SJCRH30 (cell line): Measurements from ENCODE around the gene RCSD1. TPM values are rescaled to one million over a fixed set of nuclear protein-coding genes. Genes with fewer than 3 reads are reported as not detected.

ENCODE experiments used
- DNase-seq, 2 experiments: peaks; one replicate each; pipeline ENCODE4 v3.0.0-alpha.2; 2015 to 2020
- H3K27ac ChIP-seq: fragments of 250-450 bp; sonication (Bioruptor Pico); 2 replicates; pipeline ENCODE4 v1.5.1; 2020; ENCODE audit warnings: mild to moderate bottlenecking, moderate library complexity
- H3K27me3 ChIP-seq: fragments of 250-450 bp; sonication (Bioruptor Pico); 2 replicates; pipeline ENCODE4 v1.5.1; 2020; ENCODE audit warnings: mild to moderate bottlenecking, moderate library complexity
- H3K36me3 ChIP-seq: fragments of 250-450 bp; sonication (Bioruptor Pico); 2 replicates; pipeline ENCODE4 v1.5.1; 2020; ENCODE audit warnings: mild to moderate bottlenecking, moderate library complexity
- H3K4me1 ChIP-seq: fragments of 250-450 bp; sonication (Bioruptor Pico); 2 replicates; pipeline ENCODE4 v1.5.1; 2020; ENCODE audit warnings: mild to moderate bottlenecking, moderate library complexity
- H3K4me3 ChIP-seq: fragments of 250-450 bp; sonication (Bioruptor Pico); 2 replicates; pipeline ENCODE4 v1.5.1; 2020; ENCODE audit warnings: mild to moderate bottlenecking, moderate library complexity
- H3K9me3 ChIP-seq: fragments of 250-450 bp; sonication (Bioruptor Pico); replicated peaks from 2 replicates; pipeline ENCODE4 v1.5.1; 2020; ENCODE audit warnings: mild to moderate bottlenecking, moderate library complexity
- total RNA-seq: library from RNA; depleted of rRNA; stranded (reverse); fragments of >200 nt; shearing (Covaris generic); gene quantifications from 2 replicates; pipeline ENCODE4 v1.2.3, GENCODE V29; 2014

RCSD1 gene
- total RNA-seq, 1 experiment from 2014 or later: 0.16 TPM

GRCh38 chr1:167643441-167643840 is 13.4 kb downstream of the RCSD1 start:
- Histone ChIP-seq H3K4me1 (peaks cover 22% of the 10 kb centered on the region), H3K9me3 (no peaks in the 10 kb centered on the region), H3K36me3 (no peaks in the 10 kb centered on the region), H3K27me3 (no peaks in the 10 kb centered on the region), H3K4me3 (no peak overlapping the region), H3K27ac (no peak overlapping the region)
- DNase-seq: no peak

- no peak overlapping the region for H3K4me3 ChIP-seq
- peaks cover 30% of the 10 kb centered on the region for H3K4me1 ChIP-seq
- no peaks in the 10 kb centered on the region for H3K27me3 ChIP-seq
- H3K36me3 ChIP-seq: no peaks in the 10 kb centered on the region
- H3K9me3 ChIP-seq: no peaks in the 10 kb centered on the region
- H3K27ac ChIP-seq: no peak overlapping the region
- DNase-seq: no peak
Observed at GRCh38 chr1:167644551-167644950, 14.5 kb downstream of the RCSD1 start.

- DNase-seq: no peak
- Histone ChIP-seq H3K27ac (no peak overlapping the region), H3K27me3 (no peaks in the 10 kb centered on the region), H3K4me1 (peaks cover 36% of the 10 kb centered on the region), H3K36me3 (no peaks in the 10 kb centered on the region), H3K4me3 (no peak overlapping the region), H3K9me3 (no peaks in the 10 kb centered on the region)
Observed at GRCh38 chr1:167645140-167645541, 15.1 kb downstream of the RCSD1 start.

- H3K9me3 ChIP-seq: no peaks in the 10 kb centered on the region
- H3K27me3 ChIP-seq: no peaks in the 10 kb centered on the region
- no peak overlapping the region for H3K4me3 ChIP-seq
- H3K36me3 ChIP-seq: no peaks in the 10 kb centered on the region
- DNase-seq: no peak
- H3K4me1 ChIP-seq: peaks cover 38% of the 10 kb centered on the region
- H3K27ac ChIP-seq: no peak overlapping the region
Observed at GRCh38 chr1:167645625-167646414, 15.8 kb downstream of the RCSD1 start.

GRCh38 chr1:167648252-167648849 is 18.3 kb downstream of the RCSD1 start:
- no peak for DNase-seq

GRCh38 chr1:167648978-167649744 is 19.1 kb downstream of the RCSD1 start:
- Histone ChIP-seq H3K36me3 (no peaks in the 10 kb centered on the region), H3K9me3 (no peaks in the 10 kb centered on the region), H3K4me3 (no peak overlapping the region), H3K27me3 (no peaks in the 10 kb centered on the region), H3K4me1 (peaks cover 33% of the 10 kb centered on the region), H3K27ac (no peak overlapping the region)
- DNase-seq: no peak

More at GRCh38 chr1:167648252-167648849, 18.3 kb downstream of the RCSD1 start:
- H3K27ac ChIP-seq: no peak overlapping the region
- no peaks in the 10 kb centered on the region for H3K9me3 ChIP-seq
- H3K4me1 ChIP-seq: peaks cover 33% of the 10 kb centered on the region
- no peaks in the 10 kb centered on the region for H3K27me3 ChIP-seq
- no peak overlapping the region for H3K4me3 ChIP-seq
- no peaks in the 10 kb centered on the region for H3K36me3 ChIP-seq

- no peaks in the 10 kb centered on the region for H3K36me3 ChIP-seq
- H3K27me3 ChIP-seq: no peaks in the 10 kb centered on the region
- peaks cover 30% of the 10 kb centered on the region for H3K4me1 ChIP-seq
- H3K9me3 ChIP-seq: no peaks in the 10 kb centered on the region
- peak; percentile 65 to 79 for DNase-seq
- no peak overlapping the region for H3K4me3 ChIP-seq
- peak overlapping the region; percentile 20; the same call in 1 of the 2 replicates for H3K27ac ChIP-seq
Observed at GRCh38 chr1:167650269-167651160, 20.5 kb downstream of the RCSD1 start.

- Histone ChIP-seq H3K4me1 (peaks cover 30% of the 10 kb centered on the region), H3K36me3 (no peaks in the 10 kb centered on the region), H3K27ac (no peak overlapping the region), H3K9me3 (no peaks in the 10 kb centered on the region), H3K4me3 (no peak overlapping the region), H3K27me3 (no peaks in the 10 kb centered on the region)
- DNase-seq: no peak
Observed at GRCh38 chr1:167651161-167651693, 21.2 kb downstream of the RCSD1 start.

GRCh38 chr1:167654975-167655575 is 25.0 kb downstream of the RCSD1 start:
- DNase-seq: no peak
- H3K4me1 ChIP-seq: peaks cover 17% of the 10 kb centered on the region
- H3K4me3 ChIP-seq: no peak overlapping the region
- no peaks in the 10 kb centered on the region for H3K27me3 ChIP-seq
- no peak overlapping the region for H3K27ac ChIP-seq
- H3K36me3 ChIP-seq: no peaks in the 10 kb centered on the region
- H3K9me3 ChIP-seq: no peaks in the 10 kb centered on the region

- peaks cover 10% of the 10 kb centered on the region for H3K4me1 ChIP-seq
Observed at GRCh38 chr1:167656657-167657056, 26.6 kb downstream of the RCSD1 start.

GRCh38 chr1:167658574-167659328 is 28.7 kb downstream of the RCSD1 start:
- Histone ChIP-seq H3K27me3 (no peaks in the 10 kb centered on the region), H3K4me3 (no peak overlapping the region), H3K36me3 (no peaks in the 10 kb centered on the region), H3K9me3 (no peaks in the 10 kb centered on the region), H3K4me1 (peaks cover 27% of the 10 kb centered on the region), H3K27ac (no peak overlapping the region)
- no peak for DNase-seq

More at GRCh38 chr1:167656657-167657056, 26.6 kb downstream of the RCSD1 start:
- DNase-seq: no peak
- Histone ChIP-seq H3K4me3 (no peak overlapping the region), H3K9me3 (no peaks in the 10 kb centered on the region), H3K27ac (no peak overlapping the region), H3K27me3 (no peaks in the 10 kb centered on the region), H3K36me3 (no peaks in the 10 kb centered on the region)

GRCh38 chr1:167659450-167659849 is 29.4 kb downstream of the RCSD1 start:
- DNase-seq: no peak
- H3K4me3 ChIP-seq: no peak overlapping the region
- H3K36me3 ChIP-seq: no peaks in the 10 kb centered on the region
- no peak overlapping the region for H3K27ac ChIP-seq
- peaks cover 30% of the 10 kb centered on the region for H3K4me1 ChIP-seq
- H3K9me3 ChIP-seq: no peaks in the 10 kb centered on the region
- H3K27me3 ChIP-seq: no peaks in the 10 kb centered on the region

- no peaks in the 10 kb centered on the region for H3K27me3 ChIP-seq
- H3K36me3 ChIP-seq: no peaks in the 10 kb centered on the region
- no peak for DNase-seq
- no peaks in the 10 kb centered on the region for H3K9me3 ChIP-seq
- peaks cover 30% of the 10 kb centered on the region for H3K4me1 ChIP-seq
- no peak overlapping the region for H3K27ac ChIP-seq
- H3K4me3 ChIP-seq: no peak overlapping the region
Observed at GRCh38 chr1:167659881-167660280, 29.8 kb downstream of the RCSD1 start.
